ENCODE results near the gene TMEM209.

TMEM209 gene

GRCh38 chr7:130181263-130181605 lies 24.0 kb downstream of the TMEM209 start:
- H3K4me3 ChIP-seq (ENCODE audit: low read depth, low read length) = no peak overlapping the region
- DNase-seq (ENCODE audit: low read depth) = no peak
- TF ChIP-seq MYC (IDR thresholded peaks at IDR 0.05; ENCODE audit: low read depth, low read length) (no peak), MAX (IDR thresholded peaks at IDR 0.05; ENCODE audit: low read depth, low read length) (no peak), POLR2A (IDR thresholded peaks at IDR 0.05; ENCODE audit: extremely low read depth, insufficient read length) (no peak), CTCF (IDR thresholded peaks at IDR 0.05; ENCODE audit: low read depth, low read length) (no peak)

DNA sequence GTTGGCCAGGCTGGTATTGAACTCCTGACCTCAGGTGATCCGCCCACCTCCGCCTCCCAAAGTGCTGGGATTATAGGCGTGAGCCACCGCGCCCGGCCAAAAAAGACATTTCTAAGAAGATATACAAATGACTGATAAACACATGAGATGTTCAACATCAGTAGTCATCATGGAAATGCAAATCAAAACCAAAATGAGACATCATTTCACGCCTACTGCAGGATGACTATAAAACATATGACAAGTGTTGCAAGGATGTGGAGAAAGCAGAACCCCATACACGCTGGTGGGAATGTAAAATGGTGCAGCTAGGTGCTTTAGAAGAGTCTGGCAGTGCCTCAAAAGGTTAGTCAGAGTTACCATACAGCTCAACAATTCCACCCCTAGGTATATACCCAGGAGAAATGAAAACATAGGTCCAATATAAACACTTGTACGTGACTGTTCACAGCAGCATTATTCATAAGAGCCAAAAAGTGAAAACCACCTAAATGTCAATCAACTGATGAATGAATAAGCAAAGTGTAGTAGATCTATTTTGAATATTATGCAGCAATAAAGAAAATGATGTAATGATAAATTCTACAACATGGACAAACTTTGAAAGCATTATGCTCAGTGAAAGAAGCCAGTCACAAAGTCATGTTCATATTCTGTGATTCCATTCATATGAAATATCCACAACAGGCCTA lies 24.5 kb downstream of the TMEM209 start:
- H3K4me3 ChIP-seq (ENCODE audit: low read depth, low read length) = no peak overlapping the region
- DNase-seq (ENCODE audit: low read depth) = no peak
- no peak for TF ChIP-seq MAX (IDR thresholded peaks at IDR 0.05; ENCODE audit: low read depth, low read length)
- no peak for TF ChIP-seq MYC (IDR thresholded peaks at IDR 0.05; ENCODE audit: low read depth, low read length)
- no peak for TF ChIP-seq CTCF (IDR thresholded peaks at IDR 0.05; ENCODE audit: low read depth, low read length)
- TF ChIP-seq POLR2A (IDR thresholded peaks at IDR 0.05; ENCODE audit: extremely low read depth, insufficient read length) = no peak

GRCh38 chr7:130179631-130180030 lies 25.6 kb downstream of the TMEM209 start:
- TF ChIP-seq CTCF (IDR thresholded peaks at IDR 0.05; ENCODE audit: low read depth, low read length) (no peak), MAX (IDR thresholded peaks at IDR 0.05; ENCODE audit: low read depth, low read length) (no peak), POLR2A (IDR thresholded peaks at IDR 0.05; ENCODE audit: extremely low read depth, insufficient read length) (no peak)
- no peak for DNase-seq (ENCODE audit: low read depth)
- no peak overlapping the region for H3K4me3 ChIP-seq (ENCODE audit: low read depth, low read length)

DNA sequence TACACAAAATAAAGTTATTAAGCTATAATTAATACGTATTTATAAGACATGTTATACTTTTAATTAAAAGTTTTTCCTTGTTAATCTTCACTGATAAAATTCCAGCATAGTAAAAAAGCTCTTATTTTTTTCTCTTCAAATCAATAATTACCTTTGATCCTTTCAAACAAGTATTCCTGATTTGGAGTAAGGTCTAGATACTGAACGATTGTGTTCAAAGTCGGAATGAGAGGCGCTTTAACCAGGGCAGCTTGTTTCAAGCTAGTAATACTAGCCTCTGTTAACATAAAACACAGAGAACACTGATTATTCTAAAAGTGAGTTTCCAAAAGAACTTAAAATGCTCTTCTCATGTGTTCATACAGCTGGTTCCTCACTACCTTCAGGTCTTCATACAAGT lies 27.0 kb downstream of the TMEM209 start:
- H3K4me3 ChIP-seq (ENCODE audit: low read depth, low read length) = no peak overlapping the region
- DNase-seq (ENCODE audit: low read depth) = no peak
- TF ChIP-seq CTCF (IDR thresholded peaks at IDR 0.05; ENCODE audit: low read depth, low read length) (no peak), MAX (IDR thresholded peaks at IDR 0.05; ENCODE audit: low read depth, low read length) (no peak), POLR2A (IDR thresholded peaks at IDR 0.05; ENCODE audit: extremely low read depth, insufficient read length) (no peak), MYC (IDR thresholded peaks at IDR 0.05; ENCODE audit: low read depth, low read length) (no peak)

DNA sequence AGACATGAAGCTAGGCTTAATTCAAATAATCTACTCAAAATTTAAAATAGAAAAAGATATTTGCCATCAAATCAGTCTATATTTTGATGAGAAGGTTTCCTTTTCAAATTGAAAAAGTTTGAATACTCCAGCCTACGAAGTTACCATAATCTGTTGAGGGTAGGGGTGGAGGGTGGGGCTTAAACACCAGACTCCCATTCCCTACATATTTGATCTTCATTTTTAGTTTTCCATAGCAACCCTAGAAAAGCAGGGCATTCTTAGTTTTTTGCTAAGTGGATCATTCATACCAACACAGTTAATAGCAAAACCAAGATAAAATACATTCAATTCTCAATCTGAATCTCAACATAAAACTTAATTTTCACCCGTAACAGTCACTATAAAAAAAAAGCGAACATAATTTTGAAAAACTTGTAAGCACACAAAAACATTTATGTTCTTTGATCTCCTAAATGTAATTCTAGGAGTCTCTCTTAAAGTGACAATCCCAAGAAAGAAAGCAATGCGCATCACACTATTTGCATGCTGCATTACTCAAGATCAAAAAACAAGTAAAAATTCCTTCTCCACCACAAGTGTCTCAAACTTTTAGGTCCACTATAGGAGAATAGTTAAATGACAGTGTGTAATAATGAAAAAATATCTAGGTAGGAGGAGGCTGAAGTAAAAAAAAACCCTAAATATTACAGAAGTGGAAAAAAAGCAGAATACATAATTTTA lies 30.8 kb downstream of the TMEM209 start:
- DNase-seq (ENCODE audit: low read depth) = no peak
- TF ChIP-seq MYC (IDR thresholded peaks at IDR 0.05; ENCODE audit: low read depth, low read length) (no peak), CTCF (IDR thresholded peaks at IDR 0.05; ENCODE audit: low read depth, low read length) (no peak), POLR2A (IDR thresholded peaks at IDR 0.05; ENCODE audit: extremely low read depth, insufficient read length) (no peak)
- H3K4me3 ChIP-seq (ENCODE audit: low read depth, low read length) = no peak overlapping the region
